GM18517 (cell line): Measurements from ENCODE around the gene TFEB.
"Not testable (repeated sequence)": the region's sequence is repeated elsewhere in the genome, so short reads cannot be mapped to it uniquely, and the experiment has no call there.

Experiments used
- ATAC-seq: cut with Tn5 transposase; IDR thresholded peaks from one replicate; pipeline ENCODE4 v1.9.1; 2021; ENCODE audit warnings: mild to moderate bottlenecking, moderate library complexity; ENCODE audit not compliant: unreplicated experiment

TFEB gene

DNA sequence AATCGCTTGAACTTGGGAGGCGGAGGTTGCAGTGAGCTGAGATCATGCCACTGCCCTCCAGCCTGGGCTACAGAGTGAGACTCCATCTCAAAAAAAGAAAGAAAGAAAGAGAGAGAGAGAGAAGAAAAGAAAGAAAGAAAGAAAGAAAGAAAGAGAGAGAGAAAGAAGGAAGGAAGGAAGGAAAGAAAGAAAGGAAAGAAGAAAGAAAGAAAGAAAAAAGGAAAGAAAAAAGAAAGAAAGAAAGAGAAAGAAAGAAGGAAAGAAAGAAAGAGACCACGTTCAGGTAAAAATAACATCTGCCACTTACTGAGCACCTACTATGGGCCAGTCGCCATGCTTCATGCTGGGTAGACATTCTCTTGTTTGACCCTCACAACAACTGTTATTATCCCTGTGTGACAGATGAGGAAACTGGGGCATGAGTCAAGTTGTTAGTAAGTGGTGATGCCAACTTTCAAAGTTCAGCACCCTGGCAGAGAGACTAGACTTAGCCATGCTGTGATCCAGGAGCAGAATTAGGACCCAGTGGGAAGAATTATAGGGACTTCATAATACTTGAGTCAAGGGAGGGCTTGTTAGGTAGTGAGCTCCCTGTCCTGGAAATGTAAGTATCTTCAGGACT, 30.7 kb upstream of the TFEB start:
- not testable (repeated sequence) for ATAC-seq

DNA sequence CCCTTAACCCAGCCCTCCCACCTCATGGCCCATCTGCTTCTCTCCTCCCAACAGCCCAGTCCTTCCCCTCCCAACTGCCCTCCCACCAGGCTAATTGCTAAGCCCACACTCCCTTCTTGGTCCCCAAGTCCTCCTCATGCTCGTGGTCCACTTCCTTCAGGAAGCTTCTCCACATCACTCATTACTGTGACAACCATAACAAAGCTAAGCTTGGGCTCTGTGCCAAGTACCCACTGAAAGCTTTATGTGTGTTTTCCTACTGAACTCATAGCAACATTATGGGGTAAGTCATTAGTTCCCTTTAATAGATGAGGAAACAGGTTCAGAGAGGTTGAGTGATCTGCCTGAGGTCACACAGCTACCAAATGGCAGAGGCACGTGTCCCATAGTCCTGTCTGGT, 28.1 kb upstream of the TFEB start:
- no peak for ATAC-seq

DNA sequence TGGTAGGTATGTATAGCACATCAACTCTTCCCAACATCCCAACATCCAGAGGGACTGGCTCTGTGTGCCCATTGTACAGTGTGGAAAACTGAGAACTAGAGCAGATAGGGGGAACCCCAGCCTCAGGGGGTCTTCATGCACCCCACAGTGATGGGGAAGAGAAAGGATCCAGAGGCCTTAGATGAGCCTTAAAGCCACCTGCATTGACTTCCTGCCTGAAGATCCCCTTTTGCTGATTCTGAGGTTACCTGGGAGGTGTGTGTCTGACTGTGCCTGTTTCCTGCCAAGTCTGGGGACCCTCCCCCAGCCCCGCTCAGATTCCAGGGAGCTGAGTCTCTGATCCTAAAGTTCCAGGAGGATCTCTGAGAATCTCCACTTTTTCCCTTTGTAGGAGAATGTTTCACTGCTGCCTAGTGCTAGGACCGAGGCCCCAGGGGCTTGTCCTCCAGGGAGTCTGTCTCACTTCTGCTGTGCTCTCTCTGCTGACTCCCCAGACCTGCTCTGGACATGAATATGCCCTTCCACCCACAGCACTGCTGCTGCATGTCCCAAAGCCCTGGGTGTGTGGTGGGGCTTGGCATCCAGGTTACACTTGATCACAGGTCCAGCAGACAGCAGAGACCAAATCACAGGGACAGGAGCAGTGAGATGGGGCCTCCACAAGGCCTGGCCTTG, 24.6 kb upstream of the TFEB start:
- ATAC-seq: no peak

DNA sequence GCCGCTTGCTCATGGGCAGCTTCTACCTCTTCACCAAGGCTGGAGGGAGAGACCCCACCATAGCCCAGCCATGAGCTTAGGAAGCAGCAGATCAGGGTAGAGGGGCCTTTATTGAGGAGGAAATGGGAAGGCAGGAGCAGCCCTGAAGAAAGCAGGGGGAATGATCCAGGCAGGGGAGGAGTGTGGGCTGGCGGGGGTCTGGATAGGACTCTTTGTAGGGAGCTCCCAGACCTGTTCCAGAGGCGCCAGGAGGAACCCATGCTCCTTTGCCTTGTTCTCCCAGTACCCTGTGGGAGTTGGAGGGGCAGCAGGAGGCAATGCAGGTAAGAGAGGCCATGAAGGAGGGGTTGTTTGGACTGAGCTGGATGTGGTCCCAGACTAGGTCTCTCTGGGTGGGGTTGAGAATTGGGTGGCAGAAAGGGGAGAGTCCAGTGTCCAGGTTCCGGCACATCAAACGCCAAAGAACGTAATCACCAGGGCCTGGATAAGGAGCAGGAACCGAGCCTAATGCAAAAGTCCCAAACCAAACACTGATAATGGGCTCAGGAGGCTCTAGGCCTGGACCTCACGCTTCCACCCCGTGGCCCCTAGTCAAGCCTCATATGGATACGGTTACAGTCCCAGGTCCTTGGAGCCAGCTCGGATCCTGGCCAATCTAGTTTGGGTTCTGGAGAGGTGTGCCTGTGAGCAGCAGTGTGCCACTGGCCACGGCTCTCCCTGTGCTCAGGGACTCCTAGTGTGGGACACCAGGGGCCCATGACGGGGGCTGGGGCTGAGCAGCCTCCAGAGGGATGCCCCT, 23.9 kb upstream of the TFEB start:
- ATAC-seq: no peak

DNA sequence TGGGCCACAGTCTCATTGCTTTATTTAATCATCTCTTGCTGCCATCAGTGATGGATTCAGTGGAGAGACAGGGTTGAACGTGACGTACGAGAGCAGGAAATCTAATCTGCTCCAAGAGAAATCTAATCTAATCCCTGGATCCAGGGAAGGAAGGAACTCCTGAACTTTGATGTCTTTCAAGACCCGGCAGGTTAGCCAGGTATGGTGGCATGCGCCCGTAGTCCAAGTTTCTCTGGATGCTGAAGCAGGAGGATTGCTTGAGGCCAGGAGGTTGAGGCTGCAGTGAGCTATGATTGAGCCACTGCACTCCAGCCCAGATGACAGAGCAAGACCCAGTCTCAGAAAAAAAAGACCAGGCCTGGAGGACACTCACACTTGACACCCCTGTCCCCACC, 23.2 kb upstream of the TFEB start:
- ATAC-seq: no peak

DNA sequence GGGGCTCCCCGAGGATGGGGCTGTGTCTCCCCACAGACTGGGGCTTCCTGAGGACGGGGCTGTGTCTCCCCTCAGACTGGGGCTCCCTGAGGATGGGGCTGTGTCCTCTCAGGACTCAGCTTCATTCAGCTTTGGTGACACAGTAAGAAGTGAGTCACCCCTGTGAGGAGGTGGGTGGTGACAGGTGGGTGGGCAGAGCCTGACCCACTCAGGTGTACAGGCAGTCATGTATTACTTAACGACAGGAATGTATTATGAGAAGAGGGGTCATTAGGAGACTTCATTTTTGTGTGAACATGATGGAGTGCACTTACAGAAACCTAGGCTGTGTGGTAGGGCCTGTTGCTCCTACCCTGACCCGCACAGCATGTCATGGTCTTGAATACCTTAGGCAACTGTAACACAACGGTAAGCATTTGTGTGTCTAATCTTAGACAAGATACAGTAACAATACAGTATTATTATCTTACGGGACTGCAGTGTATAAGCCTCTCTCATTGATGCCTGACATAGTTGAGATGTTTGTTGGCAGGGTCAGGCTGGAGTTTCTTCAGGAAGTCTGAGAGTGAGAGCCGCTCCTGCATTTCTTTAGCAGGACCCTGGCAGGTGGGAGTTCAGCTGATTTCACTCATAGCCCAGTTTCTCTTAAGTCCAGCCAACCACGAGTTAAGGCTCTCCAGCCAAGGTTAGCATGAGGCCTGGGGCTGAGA, 22.7 kb upstream of the TFEB start:
- ATAC-seq: no peak

DNA sequence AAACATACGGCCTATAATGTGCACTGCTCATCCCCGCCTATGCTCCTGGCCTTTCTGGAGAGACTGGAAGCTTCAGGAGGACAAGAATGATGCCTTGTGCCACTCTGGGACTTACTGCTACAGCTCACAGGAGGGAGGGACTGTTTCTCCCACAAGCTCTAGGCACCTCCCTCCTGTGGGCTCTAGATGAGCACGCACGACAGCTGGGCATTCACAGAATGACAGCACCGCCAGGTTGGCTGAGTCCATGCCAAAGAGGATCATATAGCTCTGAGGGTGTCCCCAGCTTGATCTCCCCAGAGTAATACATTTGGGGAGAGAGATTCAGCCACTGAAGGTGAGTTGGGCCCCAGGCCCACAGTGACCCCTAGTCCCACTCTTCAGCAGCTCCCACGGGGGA, 21.9 kb upstream of the TFEB start:
- no peak for ATAC-seq

DNA sequence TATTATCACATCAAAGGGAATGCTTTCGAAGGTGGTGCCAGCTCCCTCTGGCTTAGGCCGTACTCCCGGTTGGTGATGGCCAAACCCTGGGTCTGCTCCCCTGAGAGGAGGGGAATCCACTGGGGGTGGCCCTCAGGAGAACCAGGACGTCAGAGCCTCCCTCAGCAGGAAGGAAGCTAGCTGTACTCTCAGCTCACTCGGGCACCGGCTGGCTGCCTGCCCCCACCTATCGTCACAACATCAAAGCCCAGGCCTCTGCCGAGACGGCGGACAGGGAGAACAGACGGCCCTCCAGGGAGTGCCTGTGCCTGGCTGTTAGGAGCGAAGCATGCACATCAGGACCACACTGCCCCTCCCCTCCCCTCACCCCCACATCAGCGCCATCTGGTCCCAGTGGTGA, 20.9 kb upstream of the TFEB start:
- ATAC-seq: no peak

DNA sequence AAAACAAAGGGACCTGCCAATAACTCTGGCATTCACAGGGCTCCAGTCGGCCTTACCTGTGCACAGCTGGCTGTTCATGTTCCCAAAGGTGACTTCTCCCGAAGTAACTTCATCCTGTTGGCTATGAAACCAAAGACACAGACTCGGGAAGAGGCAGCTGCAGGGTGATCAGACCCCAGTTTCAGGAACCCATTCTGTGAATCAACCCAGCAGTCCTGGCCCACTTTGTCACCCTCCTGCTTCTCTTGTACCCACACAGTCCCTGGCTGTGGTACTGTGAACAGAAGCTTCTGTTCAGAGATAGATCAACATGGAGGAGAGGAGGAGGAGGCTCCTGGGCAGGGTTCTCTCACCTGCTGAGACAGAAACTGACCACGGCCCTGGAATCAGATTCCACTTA, 20.5 kb upstream of the TFEB start:
- no peak for ATAC-seq

DNA sequence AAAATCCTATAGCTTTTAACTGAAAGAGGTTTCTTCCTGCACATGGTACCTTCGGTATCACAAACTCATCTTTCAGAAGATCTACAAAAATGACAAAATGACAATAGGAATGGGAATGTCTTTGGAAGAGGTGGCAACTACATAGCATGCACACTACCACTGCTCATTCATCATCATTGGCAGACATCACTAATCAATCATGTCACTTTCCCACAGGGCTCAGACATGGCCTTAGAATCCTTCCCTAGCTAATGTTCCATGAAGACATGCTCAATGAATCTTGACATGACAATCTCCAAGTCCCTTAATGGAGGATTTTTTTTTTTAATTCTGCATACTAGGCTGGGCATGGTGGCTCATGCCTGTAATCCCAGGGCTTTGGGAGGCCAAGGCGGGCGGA, 15.0 kb upstream of the TFEB start:
- ATAC-seq: no peak

DNA sequence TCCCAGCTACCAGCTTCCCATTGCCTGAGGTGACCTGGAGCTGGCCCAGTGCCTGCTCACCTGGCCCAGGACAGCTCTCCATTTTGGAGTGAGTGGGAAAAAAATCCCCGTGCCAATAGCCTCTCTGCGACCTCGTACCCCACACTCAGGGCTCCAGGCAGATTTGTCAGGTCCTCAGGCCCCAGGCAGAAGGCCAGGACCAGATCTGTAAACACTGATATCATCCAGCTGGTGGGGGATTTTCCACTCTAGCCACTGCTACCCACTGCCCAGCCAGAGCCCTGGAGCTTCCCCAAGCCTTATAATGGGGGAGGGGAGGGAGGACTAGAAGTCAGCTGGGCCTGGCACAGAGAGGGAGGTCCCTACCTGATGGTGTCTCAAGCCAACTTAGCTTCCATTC, 13.1 kb upstream of the TFEB start:
- no peak for ATAC-seq

DNA sequence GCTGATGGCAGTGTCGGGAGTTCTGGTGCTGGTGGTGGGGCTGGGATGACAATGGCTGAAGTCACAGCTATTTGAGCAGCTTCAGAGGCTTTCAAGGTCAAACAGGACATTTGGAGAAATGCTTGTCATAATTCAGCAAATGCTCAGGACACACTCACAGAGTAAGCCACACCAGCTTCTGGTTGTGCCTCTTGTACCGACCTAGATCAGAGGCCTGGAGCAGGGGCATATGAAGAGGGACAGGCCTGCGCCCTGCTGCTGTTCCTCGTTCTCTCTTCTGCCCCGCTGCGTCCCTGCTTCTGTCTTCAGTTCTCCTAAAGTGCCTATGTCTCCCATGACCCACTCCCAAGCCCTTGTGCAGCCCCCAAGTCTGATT, 12.7 kb upstream of the TFEB start:
- ATAC-seq: no peak

DNA sequence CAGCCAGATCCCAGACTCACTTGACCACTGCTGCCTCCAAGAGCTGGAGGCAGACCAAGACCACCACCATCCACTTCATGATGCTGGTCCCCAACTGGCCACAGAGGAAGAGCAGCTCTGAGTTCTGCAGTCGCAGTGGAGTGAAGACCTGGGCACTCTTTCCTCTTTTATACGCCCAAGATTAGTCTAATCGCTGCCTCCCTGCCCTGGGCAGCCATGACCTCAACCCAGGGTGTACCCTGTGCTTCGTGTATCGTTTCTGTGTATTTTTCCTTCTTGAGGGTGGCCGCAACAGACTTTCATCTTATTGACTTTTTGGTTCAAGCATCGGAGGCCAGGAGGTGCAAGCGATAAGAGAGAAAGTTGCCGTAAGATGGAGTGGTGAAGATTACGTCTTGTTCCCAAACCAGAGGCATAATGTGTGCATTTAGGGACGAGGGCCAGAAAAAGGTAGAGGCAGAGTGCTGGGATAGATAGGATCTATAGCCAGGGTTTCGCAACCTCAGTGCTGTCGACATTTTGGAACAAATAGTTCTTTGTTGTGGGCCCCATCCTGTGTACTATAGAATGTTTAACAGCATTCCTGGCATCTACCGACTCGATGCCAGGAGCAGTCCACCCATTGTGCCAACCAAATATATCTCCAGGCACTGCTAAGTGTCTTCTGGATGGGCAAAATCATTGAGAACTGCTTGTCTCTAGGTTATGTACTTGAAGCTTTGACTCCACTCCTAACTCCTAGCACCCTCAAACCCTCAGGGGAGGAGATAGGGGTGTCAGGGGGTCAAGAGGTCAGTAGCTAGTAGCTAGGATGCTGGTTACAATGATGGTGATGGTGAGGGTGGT, 12.1 kb upstream of the TFEB start, which contains the start of gene PGC:
Gene PGC, minus strand, starts transcription at position 142 of the 846 bp plus-strand sequence. Its CDS starts 63 bp downstream, at position 79.
- ATAC-seq: no peak

DNA sequence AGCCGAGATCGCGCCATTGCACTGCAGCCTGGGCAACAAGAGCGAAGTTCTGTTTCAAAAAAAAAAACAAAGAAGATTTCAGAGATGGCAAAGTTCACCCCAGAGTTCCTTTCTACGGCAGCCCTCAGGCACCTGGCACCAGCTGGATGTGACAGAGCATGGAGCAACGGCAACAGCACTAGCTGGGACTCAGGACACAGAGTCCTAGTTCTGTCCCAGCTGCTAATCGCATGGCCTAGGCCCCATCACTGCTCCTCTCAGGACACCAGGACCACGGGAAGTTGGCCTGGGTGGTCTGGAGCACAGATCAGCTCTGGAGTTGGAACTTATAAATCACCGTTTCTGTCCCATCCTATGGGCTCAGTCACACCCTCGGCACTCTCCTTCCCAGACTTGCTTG, 10.7 kb upstream of the TFEB start:
- ATAC-seq: no peak

DNA sequence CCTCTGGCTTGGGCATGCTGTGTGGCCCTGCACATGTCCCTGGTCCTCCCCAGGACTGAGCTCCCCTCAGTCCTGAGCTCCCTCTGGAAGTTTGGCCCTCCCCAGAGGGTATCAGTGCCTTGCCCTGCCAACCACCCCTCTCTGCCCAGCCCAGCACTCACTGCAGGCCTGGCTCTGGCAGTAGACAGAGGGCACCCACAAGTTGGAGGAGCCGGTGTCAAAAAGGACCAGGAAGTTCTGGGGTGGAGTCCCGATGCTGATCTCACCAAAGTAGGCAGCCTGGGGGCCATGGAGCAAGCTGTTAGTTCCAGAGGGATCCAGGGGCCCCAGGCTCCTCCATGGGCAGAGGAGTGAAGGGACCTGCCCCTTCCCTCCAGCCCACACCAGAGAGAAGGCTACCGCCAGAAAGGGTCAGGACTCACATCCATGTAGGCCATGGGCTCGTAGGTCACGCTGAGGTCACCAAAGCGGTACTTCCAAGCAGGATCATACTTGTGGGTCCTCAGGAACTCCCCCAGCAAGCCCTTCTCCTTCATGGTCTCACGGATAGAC, 8.9 kb upstream of the TFEB start:
- ATAC-seq: no peak

DNA sequence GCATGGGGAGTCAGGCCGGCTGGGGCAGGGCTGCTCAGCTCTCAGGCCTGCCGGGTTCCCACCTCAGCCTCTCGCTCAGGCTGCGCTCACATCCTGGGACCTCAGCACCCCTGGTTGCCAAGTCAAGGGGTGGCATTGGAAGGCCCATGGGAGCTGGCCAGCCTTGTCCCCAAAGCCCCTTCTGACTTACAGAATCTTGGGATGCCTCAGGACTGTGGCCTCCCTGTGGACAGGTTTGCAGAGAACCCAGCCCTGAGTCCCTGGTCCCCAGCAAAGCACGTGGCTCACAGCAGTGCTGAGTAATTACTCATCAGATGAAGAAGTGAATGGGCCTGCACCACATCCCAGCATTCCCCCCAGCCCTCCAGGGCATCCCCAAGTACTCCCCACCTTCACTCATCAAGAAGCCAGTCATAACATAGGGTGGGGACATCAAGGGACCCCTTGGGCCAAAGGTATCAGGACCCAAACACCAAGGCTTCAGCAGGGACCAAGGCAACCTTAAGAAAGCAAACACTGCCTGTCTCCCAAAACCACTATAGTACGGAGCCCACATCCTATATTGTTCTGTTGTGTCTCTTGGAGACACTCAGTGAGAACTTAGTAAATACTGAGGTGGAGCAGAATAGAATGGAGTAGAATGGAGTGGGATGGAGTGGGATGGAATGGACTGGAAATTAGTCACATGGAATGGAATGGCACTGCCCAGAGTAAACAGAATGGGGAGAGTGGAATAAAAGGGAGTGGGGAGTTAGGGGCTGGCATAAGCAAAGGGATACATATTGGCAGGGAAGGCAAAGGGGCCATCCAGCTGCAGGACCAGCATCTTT, 8.2 kb upstream of the TFEB start:
- no peak for ATAC-seq

DNA sequence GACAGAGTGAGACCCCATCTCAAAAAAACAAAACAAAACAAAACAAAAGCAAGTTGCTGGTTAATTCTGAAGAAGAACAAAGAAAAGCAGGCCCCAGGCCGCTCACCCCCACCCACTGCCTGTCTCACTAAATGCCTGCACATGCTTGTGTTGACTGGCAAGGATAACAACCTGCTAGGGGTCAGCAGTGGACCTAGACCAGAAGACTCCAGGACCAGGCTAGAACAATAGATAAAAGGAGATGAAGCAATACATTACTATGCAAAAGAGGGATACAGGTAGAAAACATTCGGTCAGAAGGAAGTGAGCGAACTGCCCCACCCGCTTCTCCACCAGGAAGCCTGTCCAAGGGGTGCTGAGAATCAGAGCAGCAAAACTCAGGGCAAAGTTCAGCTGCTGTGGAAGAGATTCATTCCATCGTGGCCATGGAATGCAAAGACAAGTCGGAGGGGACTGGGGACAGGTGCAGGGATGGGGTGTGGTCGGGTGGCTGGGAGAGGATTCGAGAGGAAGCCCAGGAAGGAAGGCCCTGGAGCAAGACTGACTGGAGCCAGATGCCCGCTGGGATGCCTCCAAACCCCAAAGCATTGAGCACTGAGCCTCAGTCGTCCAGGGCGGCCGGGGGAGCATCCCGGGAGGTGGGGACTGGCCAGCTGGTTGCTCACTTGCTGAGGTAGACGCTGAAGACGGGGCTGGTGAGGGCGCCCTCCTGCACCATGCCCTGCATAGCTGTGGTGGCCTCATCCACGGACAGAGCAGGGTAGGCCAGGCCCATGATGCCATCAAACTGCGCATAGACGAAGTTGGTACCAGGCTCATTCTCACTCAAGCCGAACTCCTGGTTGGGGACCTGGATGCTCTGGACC, 6.5 kb upstream of the TFEB start:
- ATAC-seq: no peak

DNA sequence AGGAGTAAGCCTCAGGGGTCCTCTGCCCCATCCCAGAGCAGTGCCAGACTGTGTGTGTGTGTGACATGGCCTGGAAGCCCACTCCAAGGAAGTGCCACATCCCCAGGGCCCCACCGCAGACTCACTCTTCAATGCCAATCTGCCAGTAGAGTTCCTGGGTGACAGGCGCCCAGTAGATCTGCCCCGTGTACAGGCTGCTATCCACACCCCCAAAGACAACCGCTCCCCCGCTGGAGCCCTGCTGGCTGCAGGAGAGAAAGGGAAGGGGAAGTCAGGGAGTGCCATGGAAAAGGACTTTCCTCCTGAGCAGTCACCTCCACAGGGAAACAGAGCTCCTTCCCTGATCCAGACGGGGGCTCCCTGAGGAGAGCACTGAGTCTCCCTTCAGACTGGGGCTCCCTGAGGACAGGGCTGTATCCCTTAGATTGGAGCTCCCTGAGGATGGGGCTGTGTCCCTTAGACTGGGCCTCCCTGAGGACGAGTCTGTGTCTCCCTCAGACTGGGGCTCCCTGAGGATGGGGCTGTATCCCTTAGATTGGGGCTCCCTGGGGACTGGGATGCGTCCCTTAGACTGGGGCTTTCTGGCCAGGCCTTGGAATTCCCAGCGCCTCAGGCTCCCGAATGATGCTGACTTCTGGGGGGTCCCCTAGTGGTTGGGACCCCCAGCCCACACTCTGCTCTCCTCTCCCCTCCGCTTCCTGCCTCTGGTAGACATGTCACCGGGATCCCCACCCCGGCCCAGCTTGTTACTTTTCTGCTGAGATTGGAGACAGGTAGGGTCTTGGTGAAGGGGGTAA, 5.2 kb upstream of the TFEB start:
- no peak for ATAC-seq
